Measurements from ENCODE around the gene TBL1XR1. TPM values are rescaled to one million over a fixed set of nuclear protein-coding genes. Genes with fewer than 3 reads are reported as not detected.

Gene TBL1XR1
- total RNA-seq, 2 donors from 2014 or later, result 75.8 to 156 TPM

DNA sequence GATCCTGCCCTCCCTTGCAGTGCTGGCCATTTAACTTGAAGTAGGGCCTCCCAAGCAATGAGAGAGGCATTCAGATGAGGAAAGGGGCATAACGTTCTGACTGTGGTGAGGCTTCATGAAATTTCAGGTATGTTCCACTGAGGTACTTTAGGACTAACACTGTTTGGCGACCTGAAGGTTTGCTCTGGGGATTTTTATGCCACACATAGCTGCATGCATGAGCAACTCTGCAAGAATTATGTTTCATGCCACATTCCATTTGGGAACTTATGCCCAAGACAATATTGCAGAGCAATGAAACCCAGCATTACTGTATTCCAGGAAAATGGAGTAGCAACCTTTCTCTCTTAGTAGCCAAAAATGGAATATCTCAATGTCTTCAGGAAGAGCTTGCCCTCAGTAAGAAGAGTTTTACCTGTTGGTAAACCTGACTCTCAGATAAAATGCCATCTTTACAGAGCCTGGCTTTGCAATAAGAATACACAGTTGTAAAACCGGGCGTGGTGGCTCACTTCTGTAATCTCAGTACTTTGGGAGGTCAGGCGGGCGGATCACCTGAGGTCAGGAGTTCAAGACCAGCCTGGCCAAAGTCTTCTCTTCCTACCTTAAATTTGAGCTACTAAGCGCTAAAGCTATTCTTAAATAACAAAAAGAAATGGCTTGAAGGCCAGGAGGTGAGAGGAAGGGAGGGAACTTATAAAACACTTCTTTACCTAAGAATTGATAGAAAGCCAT, 16.7 kb upstream of the TBL1XR1 start:
- no peak for DNase-seq (ENCODE audit: low spot score)
- TF ChIP-seq POLR2A (IDR thresholded peaks at IDR 0.05), result no peak
- H3K4me3 ChIP-seq, result no peak overlapping the region
- no peaks in the 10 kb centered on the region for H3K27me3 ChIP-seq (replicated peaks; ENCODE audit: insufficient read depth)
- 84% methylated on average over 7 of the region's 7 CpGs for WGBS
- intact Hi-C loops (cut with DNase I), result no loop called here
- H3K9me3 ChIP-seq, result no peaks in the 10 kb centered on the region
- H3K27ac ChIP-seq, result no peak overlapping the region
- no peaks in the 10 kb centered on the region for H3K36me3 ChIP-seq
- peaks cover 4% of the 10 kb centered on the region for H3K4me1 ChIP-seq (replicated peaks)

GRCh38 chr3:177212756-177213155, 15.5 kb upstream of the TBL1XR1 start:
- TF ChIP-seq POLR2AphosphoS5 (IDR thresholded peaks at IDR 0.05) (no peak), POLR2A (IDR thresholded peaks at IDR 0.05) (no peak)
- TF ChIP-seq, protein P1, sequence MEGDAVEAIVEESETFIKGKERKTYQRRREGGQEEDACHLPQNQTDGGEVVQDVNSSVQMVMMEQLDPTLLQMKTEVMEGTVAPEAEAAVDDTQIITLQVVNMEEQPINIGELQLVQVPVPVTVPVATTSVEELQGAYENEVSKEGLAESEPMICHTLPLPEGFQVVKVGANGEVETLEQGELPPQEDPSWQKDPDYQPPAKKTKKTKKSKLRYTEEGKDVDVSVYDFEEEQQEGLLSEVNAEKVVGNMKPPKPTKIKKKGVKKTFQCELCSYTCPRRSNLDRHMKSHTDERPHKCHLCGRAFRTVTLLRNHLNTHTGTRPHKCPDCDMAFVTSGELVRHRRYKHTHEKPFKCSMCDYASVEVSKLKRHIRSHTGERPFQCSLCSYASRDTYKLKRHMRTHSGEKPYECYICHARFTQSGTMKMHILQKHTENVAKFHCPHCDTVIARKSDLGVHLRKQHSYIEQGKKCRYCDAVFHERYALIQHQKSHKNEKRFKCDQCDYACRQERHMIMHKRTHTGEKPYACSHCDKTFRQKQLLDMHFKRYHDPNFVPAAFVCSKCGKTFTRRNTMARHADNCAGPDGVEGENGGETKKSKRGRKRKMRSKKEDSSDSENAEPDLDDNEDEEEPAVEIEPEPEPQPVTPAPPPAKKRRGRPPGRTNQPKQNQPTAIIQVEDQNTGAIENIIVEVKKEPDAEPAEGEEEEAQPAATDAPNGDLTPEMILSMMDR (IDR thresholded peaks at IDR 0.05), result no peak
- peak overlapping the region; percentile 64 to 73 for H3K27ac ChIP-seq
- peaks cover 4% of the 10 kb centered on the region for H3K4me1 ChIP-seq (replicated peaks)
- intact Hi-C loops (cut with DNase I), result no loop called here
- H3K9me3 ChIP-seq, result no peaks in the 10 kb centered on the region
- 95% methylated on average over 8 of the region's 8 CpGs for WGBS
- H3K36me3 ChIP-seq, result no peaks in the 10 kb centered on the region
- no peaks in the 10 kb centered on the region for H3K27me3 ChIP-seq (replicated peaks; ENCODE audit: insufficient read depth)
- no peak for DNase-seq (ENCODE audit: low spot score)
- no peak overlapping the region for H3K4me3 ChIP-seq

DNA sequence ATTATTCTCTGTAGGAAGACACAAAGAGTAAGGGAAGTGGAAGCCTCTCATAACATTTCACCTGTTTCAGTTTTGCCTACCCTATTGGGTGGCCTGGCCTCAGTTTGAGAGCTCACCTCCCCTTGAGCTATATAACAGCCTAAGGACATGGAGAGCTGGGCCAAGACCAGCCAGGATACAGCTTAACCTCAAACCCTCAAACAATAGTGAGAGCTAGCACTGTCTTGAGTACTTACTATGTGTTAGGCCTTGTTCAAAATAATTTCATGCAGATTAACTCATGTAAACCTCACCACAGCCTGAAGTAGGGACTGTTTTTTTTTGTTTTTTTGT, 15.0 kb upstream of the TBL1XR1 start:
- TF ChIP-seq, protein P1 (IDR thresholded peaks at IDR 0.05), result no peak
- TF ChIP-seq POLR2A (IDR thresholded peaks at IDR 0.05), result no peak
- DNase-seq (ENCODE audit: low spot score), result no peak
- Histone ChIP-seq H3K9me3 (no peaks in the 10 kb centered on the region), H3K4me3 (no peak overlapping the region), H3K4me1 (replicated peaks) (peaks cover 4% of the 10 kb centered on the region), H3K27me3 (replicated peaks; ENCODE audit: insufficient read depth) (no peaks in the 10 kb centered on the region), H3K27ac (peak overlapping the region; percentile 64 to 73), H3K36me3 (no peaks in the 10 kb centered on the region)
- intact Hi-C loops (cut with DNase I), result no loop called here

- TF ChIP-seq, protein P1 (IDR thresholded peaks at IDR 0.05), result no peak
- TF ChIP-seq POLR2A (IDR thresholded peaks at IDR 0.05) (no peak), POLR2AphosphoS5 (IDR thresholded peaks at IDR 0.05) (peak; percentile 82)
- 72% methylated on average over 7 of the region's 7 CpGs for WGBS
- no peaks in the 10 kb centered on the region for H3K27me3 ChIP-seq (replicated peaks; ENCODE audit: insufficient read depth)
- H3K27ac ChIP-seq, result peak overlapping the region; percentile 64 to 73
- no peak overlapping the region for H3K4me3 ChIP-seq
- intact Hi-C loops (cut with DNase I), result no loop called here
- H3K36me3 ChIP-seq, result no peaks in the 10 kb centered on the region
- no peaks in the 10 kb centered on the region for H3K9me3 ChIP-seq
- peaks cover 4% of the 10 kb centered on the region for H3K4me1 ChIP-seq (replicated peaks)
- DNase-seq (ENCODE audit: low spot score), result peak; percentile 83
Observed at GRCh38 chr3:177211503-177212277, 14.4 kb upstream of the TBL1XR1 start.

GRCh38 chr3:177210744-177211502, 13.6 kb upstream of the TBL1XR1 start:
- Histone ChIP-seq H3K4me3 (no peak overlapping the region), H3K27ac (peak overlapping the region; percentile 64 to 73), H3K9me3 (no peaks in the 10 kb centered on the region), H3K4me1 (replicated peaks) (peaks cover 4% of the 10 kb centered on the region), H3K36me3 (no peaks in the 10 kb centered on the region), H3K27me3 (replicated peaks; ENCODE audit: insufficient read depth) (no peaks in the 10 kb centered on the region)
- TF ChIP-seq POLR2AphosphoS5 (IDR thresholded peaks at IDR 0.05), result no peak
- TF ChIP-seq, protein P1 (IDR thresholded peaks at IDR 0.05), result no peak
- no peak for TF ChIP-seq POLR2A (IDR thresholded peaks at IDR 0.05)
- no peak for DNase-seq (ENCODE audit: low spot score)
- intact Hi-C loops (cut with DNase I), result no loop called here
- WGBS, result 89% methylated on average over 11 of the region's 11 CpGs

Measured in prostate gland (tissue), 2 donors.